HAP-1 (cell line): ENCODE data around the gene FBXO30.
A peak's percentile ranks its signal among the peaks of the same experiment; 100 is the strongest.

ENCODE experiments used
- DNase-seq, 2 experiments: peaks; one replicate each; pipeline ENCODE4 v3.0.0-alpha.2; 2016 to 2020; ENCODE audit warnings: low spot score in 2 of 2
- H3K27me3 ChIP-seq: fragments of 250-450 bp; sonication (Bioruptor Pico); 2 replicates; pipeline ENCODE4 v1.5.1; 2020; ENCODE audit warnings: low read depth, mild to moderate bottlenecking, moderate library complexity
- H3K36me3 ChIP-seq: fragments of 250-450 bp; sonication (Bioruptor Pico); replicated peaks from 2 replicates; pipeline ENCODE4 v1.5.1; 2020; ENCODE audit warnings: mild to moderate bottlenecking
- H3K4me1 ChIP-seq: fragments of 250-450 bp; sonication (Bioruptor Pico); 2 replicates; pipeline ENCODE4 v1.5.1; 2020; ENCODE audit warnings: mild to moderate bottlenecking
- H3K4me3 ChIP-seq: fragments of 250-450 bp; sonication (Bioruptor Pico); 2 replicates; pipeline ENCODE4 v1.5.1; 2020; ENCODE audit warnings: mild to moderate bottlenecking, moderate library complexity
- H3K9me3 ChIP-seq: fragments of 250-450 bp; sonication (Bioruptor Pico); 2 replicates; pipeline ENCODE4 v1.5.1; 2020; ENCODE audit warnings: mild to moderate bottlenecking, moderate library complexity
- in situ Hi-C: fragments of 300-500 bp; cut with MboI; formaldehyde crosslinking; loops from 3 replicates; pipeline ENCODE4 v1.14.3; 2020; ENCODE audit warnings: low sequenced_read_pairs, inconsistent platforms, mixed read lengths

FBXO30 gene

GRCh38 chr6:145809785-145810184 is 4.8 kb downstream of the FBXO30 start:
- Histone ChIP-seq H3K9me3 (no peaks in the 10 kb centered on the region), H3K36me3 (peaks cover 8% of the 10 kb centered on the region), H3K27me3 (no peaks in the 10 kb centered on the region), H3K4me3 (no peak overlapping the region), H3K4me1 (peaks cover 14% of the 10 kb centered on the region)
- DNase-seq, result no peak
- in situ Hi-C loops, result no loop called here

- H3K36me3 ChIP-seq, result peaks cover 8% of the 10 kb centered on the region
- DNase-seq, result no peak
- in situ Hi-C loops, result no loop called here
- H3K4me1 ChIP-seq, result peaks cover 14% of the 10 kb centered on the region
- H3K27me3 ChIP-seq, result no peaks in the 10 kb centered on the region
- H3K4me3 ChIP-seq, result no peak overlapping the region
- no peaks in the 10 kb centered on the region for H3K9me3 ChIP-seq
Measured at GRCh38 chr6:145809211-145809610, 5.4 kb downstream of the FBXO30 start.

- in situ Hi-C loops, result no loop called here
- H3K4me1 ChIP-seq, result peaks cover 14% of the 10 kb centered on the region
Measured at GRCh38 chr6:145808239-145808638, 6.4 kb downstream of the FBXO30 start.

GRCh38 chr6:145802141-145802540 is 12.5 kb downstream of the FBXO30 start:
- Histone ChIP-seq H3K36me3 (peaks cover 23% of the 10 kb centered on the region), H3K4me1 (no peaks in the 10 kb centered on the region), H3K9me3 (no peaks in the 10 kb centered on the region), H3K4me3 (no peak overlapping the region), H3K27me3 (no peaks in the 10 kb centered on the region)
- DNase-seq, result no peak
- in situ Hi-C loops, result no loop called here

More at GRCh38 chr6:145808239-145808638, 6.4 kb downstream of the FBXO30 start:
- H3K27me3 ChIP-seq, result no peaks in the 10 kb centered on the region
- H3K36me3 ChIP-seq, result peaks cover 12% of the 10 kb centered on the region
- H3K4me3 ChIP-seq, result no peak overlapping the region
- no peak for DNase-seq
- no peaks in the 10 kb centered on the region for H3K9me3 ChIP-seq

GRCh38 chr6:145801021-145801420 is 13.6 kb downstream of the FBXO30 start:
- no peaks in the 10 kb centered on the region for H3K9me3 ChIP-seq
- H3K36me3 ChIP-seq, result peaks cover 23% of the 10 kb centered on the region
- H3K27me3 ChIP-seq, result no peaks in the 10 kb centered on the region
- no peak for DNase-seq
- in situ Hi-C loops, result no loop called here
- no peak overlapping the region for H3K4me3 ChIP-seq
- H3K4me1 ChIP-seq, result no peaks in the 10 kb centered on the region

GRCh38 chr6:145798530-145798929 is 16.1 kb downstream of the FBXO30 start:
- 0 out of 2 replicates have a peak, but pooled peaks cover 11% of the 10 kb centered on the region for H3K36me3 ChIP-seq
- no peak overlapping the region for H3K4me3 ChIP-seq
- no peaks in the 10 kb centered on the region for H3K27me3 ChIP-seq
- no peaks in the 10 kb centered on the region for H3K4me1 ChIP-seq
- in situ Hi-C loops, result no loop called here
- DNase-seq, result no peak
- H3K9me3 ChIP-seq, result no peaks in the 10 kb centered on the region

- H3K9me3 ChIP-seq, result no peaks in the 10 kb centered on the region
- in situ Hi-C loops, result no loop called here
- H3K4me3 ChIP-seq, result no peak overlapping the region
- H3K36me3 ChIP-seq, result 0 out of 2 replicates have a peak, but pooled peaks cover 3% of the 10 kb centered on the region
- no peaks in the 10 kb centered on the region for H3K27me3 ChIP-seq
- no peak for DNase-seq
- H3K4me1 ChIP-seq, result no peaks in the 10 kb centered on the region
Measured at GRCh38 chr6:145789443-145789842, 25.2 kb downstream of the FBXO30 start.

GRCh38 chr6:145787688-145788087 is 26.9 kb downstream of the FBXO30 start:
- H3K9me3 ChIP-seq, result no peaks in the 10 kb centered on the region
- in situ Hi-C loops, result no loop called here
- no peak for DNase-seq
- no peaks in the 10 kb centered on the region for H3K27me3 ChIP-seq
- 0 out of 2 replicates have a peak, but pooled peaks cover 3% of the 10 kb centered on the region for H3K36me3 ChIP-seq
- no peaks in the 10 kb centered on the region for H3K4me1 ChIP-seq
- H3K4me3 ChIP-seq, result no peak overlapping the region

GRCh38 chr6:145784683-145785082 is 29.9 kb downstream of the FBXO30 start:
- Histone ChIP-seq H3K9me3 (no peaks in the 10 kb centered on the region; the same call in 1 of the 2 replicates), H3K36me3 (no peaks in the 10 kb centered on the region), H3K4me1 (no peaks in the 10 kb centered on the region), H3K27me3 (no peaks in the 10 kb centered on the region), H3K4me3 (no peak overlapping the region)
- in situ Hi-C loops, result no loop called here
- DNase-seq, result no peak

GRCh38 chr6:145783796-145784195 is 30.8 kb downstream of the FBXO30 start:
- no peaks in the 10 kb centered on the region; the same call in 1 of the 2 replicates for H3K9me3 ChIP-seq
- no peaks in the 10 kb centered on the region for H3K36me3 ChIP-seq
- in situ Hi-C loops, result no loop called here
- no peak overlapping the region for H3K4me3 ChIP-seq
- no peaks in the 10 kb centered on the region for H3K27me3 ChIP-seq
- no peaks in the 10 kb centered on the region for H3K4me1 ChIP-seq
- DNase-seq, result peak in 1 of 2 experiments; percentile 20

- Histone ChIP-seq H3K9me3 (no peaks in the 10 kb centered on the region), H3K27me3 (no peaks in the 10 kb centered on the region), H3K4me3 (no peak overlapping the region), H3K36me3 (no peaks in the 10 kb centered on the region), H3K4me1 (no peaks in the 10 kb centered on the region)
- DNase-seq, result no peak
- in situ Hi-C loops, result no loop called here
Measured at GRCh38 chr6:145772846-145773245, 41.7 kb downstream of the FBXO30 start.

GRCh38 chr6:145765449-145765848 is 49.1 kb downstream of the FBXO30 start:
- in situ Hi-C loops, result no loop called here
- DNase-seq, result no peak
- Histone ChIP-seq H3K36me3 (no peaks in the 10 kb centered on the region), H3K9me3 (no peaks in the 10 kb centered on the region), H3K4me1 (no peaks in the 10 kb centered on the region), H3K27me3 (no peaks in the 10 kb centered on the region), H3K4me3 (no peak overlapping the region)

GRCh38 chr6:145763742-145764141 is 50.9 kb downstream of the FBXO30 start:
- H3K4me3 ChIP-seq, result no peak overlapping the region

GRCh38 chr6:145761584-145761983 is 53.0 kb downstream of the FBXO30 start:
- no peak for DNase-seq
- in situ Hi-C loops, result no loop called here
- Histone ChIP-seq H3K4me3 (no peak overlapping the region), H3K36me3 (no peaks in the 10 kb centered on the region), H3K9me3 (no peaks in the 10 kb centered on the region), H3K4me1 (no peaks in the 10 kb centered on the region; the same call in 1 of the 2 replicates), H3K27me3 (no peaks in the 10 kb centered on the region)

More at GRCh38 chr6:145763742-145764141, 50.9 kb downstream of the FBXO30 start:
- H3K36me3 ChIP-seq, result no peaks in the 10 kb centered on the region
- DNase-seq, result no peak
- H3K27me3 ChIP-seq, result no peaks in the 10 kb centered on the region
- no peaks in the 10 kb centered on the region for H3K9me3 ChIP-seq
- no peaks in the 10 kb centered on the region for H3K4me1 ChIP-seq
- in situ Hi-C loops, result no loop called here

GRCh38 chr6:145758113-145758512 is 56.5 kb downstream of the FBXO30 start:
- H3K4me1 ChIP-seq, result peaks cover 6% of the 10 kb centered on the region
- no peak for DNase-seq
- in situ Hi-C loops, result no loop called here

More at GRCh38 chr6:145758113-145758512, 56.5 kb downstream of the FBXO30 start:
- no peaks in the 10 kb centered on the region for H3K9me3 ChIP-seq
- H3K27me3 ChIP-seq, result no peaks in the 10 kb centered on the region
- H3K4me3 ChIP-seq, result no peak overlapping the region
- H3K36me3 ChIP-seq, result no peaks in the 10 kb centered on the region
